MCF 10A (cell line): ENCODE results near the gene RBM38. TPM values are rescaled to one million over a fixed set of nuclear protein-coding genes. Genes with fewer than 3 reads are reported as not detected.

Source experiments
- BruUV-seq: library from RNA; stranded (reverse); fragments of 400-500 nt; replicated peaks from 2 replicates; lab custom pipeline; 2021; lab: Mats Ljungman, UMichigan
- CTCF ChIA-PET: fragments of 300-600 bp; sonication (Branson Sonifier 250); formaldehyde crosslinking; extraction: SDS; loops from one replicate; lab custom pipeline; 2021; ENCODE audit warnings: antibody characterized with exemption, inconsistent platforms; lab: Yijun Ruan, JAX
- POLR2A ChIA-PET: fragments of 300-600, 350-650 bp; sonication (Branson Sonifier 250); formaldehyde crosslinking; extraction: SDS; loops from one replicate; lab custom pipeline; 2020; ENCODE audit warnings: antibody characterized with exemption, inconsistent platforms; lab: Yijun Ruan, JAX
- DNase-seq: peaks from one replicate; pipeline ENCODE4 v3.0.0-alpha.2; 2018; ENCODE audit not compliant: unreplicated experiment
- H3K27ac Mint-ChIP-seq: one replicate; pipeline ENCODE4 v1.8.0; 2022; ENCODE audit warnings: mild to moderate bottlenecking, low read depth, mixed read lengths; ENCODE audit not compliant: unreplicated experiment
- H3K27me3 Mint-ChIP-seq: one replicate; pipeline ENCODE4 v1.8.0; 2022; ENCODE audit warnings: mixed read lengths; ENCODE audit not compliant: insufficient read depth, unreplicated experiment
- H3K36me3 Mint-ChIP-seq: one replicate; pipeline ENCODE4 v1.8.0; 2022; ENCODE audit warnings: mild to moderate bottlenecking, moderate library complexity, mixed read lengths; ENCODE audit not compliant: insufficient read depth, unreplicated experiment
- H3K4me1 Mint-ChIP-seq: one replicate; pipeline ENCODE4 v1.8.0; 2022; ENCODE audit warnings: mixed read lengths; ENCODE audit not compliant: insufficient read depth, unreplicated experiment
- H3K4me3 Mint-ChIP-seq: one replicate; pipeline ENCODE4 v1.8.0; 2022; ENCODE audit warnings: mild to moderate bottlenecking, moderate library complexity, mixed read lengths; ENCODE audit not compliant: unreplicated experiment
- H3K9me3 Mint-ChIP-seq: one replicate; pipeline ENCODE4 v1.8.0; 2022; ENCODE audit warnings: mixed read lengths; ENCODE audit not compliant: unreplicated experiment
- CTCF ChIP-seq: fragments of 200-600 bp; IDR thresholded peaks from one replicate; pipeline ENCODE4 v1.8.0; 2022; ENCODE audit warnings: antibody characterized with exemption, mild to moderate bottlenecking; ENCODE audit not compliant: unreplicated experiment
- intact Hi-C: fragments of 100-400 bp; cut with micrococcal nuclease; formaldehyde crosslinking; loops from 2 replicates; pipeline ENCODE4 v1.14.1; 2022
- total RNA-seq: library from RNA; stranded (reverse); gene quantifications from 2 replicates; pipeline ENCODE4 v1.2.3, GENCODE V29; 2022

Gene RBM38
- total RNA-seq, 1 experiment from 2014 or later, result 5.1 TPM

- Mint-ChIP-seq H3K4me1 (no peaks in the 10 kb centered on the region), H3K9me3 (no peaks in the 10 kb centered on the region), H3K27ac (no peak overlapping the region), H3K4me3 (no peak overlapping the region), H3K27me3 (no peaks in the 10 kb centered on the region), H3K36me3 (no peaks in the 10 kb centered on the region)
- CTCF ChIA-PET, result interaction anchor here (0.7 to 1.2 kb wide), 2 partner anchors 11 to 993 kb away, joined by 6 to 7 read pairs; no protein-coding TSS in a partner anchor
- no peak for DNase-seq
- no peak for TF ChIP-seq CTCF
- POLR2A ChIA-PET, result no interaction called here
- intact Hi-C loops, result no loop called here
- BruUV-seq, result no TSS peak
Observed at GRCh38 chr20:57393321-57394120, 2.3 kb downstream of the RBM38 start.

- H3K9me3 Mint-ChIP-seq, result no peaks in the 10 kb centered on the region
- BruUV-seq, result no TSS peak
- no peak for TF ChIP-seq CTCF
- H3K27me3 Mint-ChIP-seq, result no peaks in the 10 kb centered on the region
- intact Hi-C loops, result no loop called here
- H3K4me1 Mint-ChIP-seq, result no peaks in the 10 kb centered on the region
- no peak overlapping the region for H3K4me3 Mint-ChIP-seq
- DNase-seq, result no peak
- POLR2A ChIA-PET, result no interaction called here
- CTCF ChIA-PET, result interaction anchor here (0.6 to 1.2 kb wide), 4 partner anchors 11 to 994 kb away, joined by 3 to 7 read pairs (median 5); no protein-coding TSS in a partner anchor
- H3K36me3 Mint-ChIP-seq, result no peaks in the 10 kb centered on the region
- H3K27ac Mint-ChIP-seq, result no peak overlapping the region
Observed at GRCh38 chr20:57394121-57395082, 3.2 kb downstream of the RBM38 start.

GRCh38 chr20:57395111-57395966 lies 4.1 kb downstream of the RBM38 start:
- CTCF ChIA-PET, result interaction anchor here (0.7 to 1.6 kb wide), 4 partner anchors 12 to 100 kb away, joined by 3 to 6 read pairs (median 4); no protein-coding TSS in a partner anchor
- H3K4me3 Mint-ChIP-seq, result no peak overlapping the region
- no peaks in the 10 kb centered on the region for H3K4me1 Mint-ChIP-seq
- H3K27ac Mint-ChIP-seq, result no peak overlapping the region
- no peaks in the 10 kb centered on the region for H3K9me3 Mint-ChIP-seq
- peak; percentile 18 for DNase-seq
- intact Hi-C loops, result no loop called here
- BruUV-seq, result no TSS peak
- no peaks in the 10 kb centered on the region for H3K27me3 Mint-ChIP-seq
- H3K36me3 Mint-ChIP-seq, result no peaks in the 10 kb centered on the region
- no peak for TF ChIP-seq CTCF
- POLR2A ChIA-PET, result interaction anchor here (0.6 kb wide), 1 partner anchor 44 kb away, joined by 3 read pairs; the partner anchor contains the start of gene RAE1
